Tibial artery (tissue), 4 donors: ENCODE measurements around the gene KLC1.
A peak's percentile ranks its signal among the peaks of the same experiment; 100 is the strongest.

ENCODE experiments used
- DNase-seq, 2 donors: peaks; one replicate each; pipeline ENCODE4 v3.0.0-alpha.2; 2019
- H3K27ac ChIP-seq, 2 donors: fragments of 200-600 bp; sonication (generic) in 1 of 2; 1 replicate in 1 of 2; 2 replicates in 1 of 2; pipeline ENCODE4 v1.5.1; 2018 to 2019; ENCODE audit warnings: mild to moderate bottlenecking in 1 of 2
- H3K27me3 ChIP-seq, 2 donors: fragments of 200-600 bp; sonication (generic) in 1 of 2; one replicate each; pipeline versions ENCODE4 v1.5.1 to v1.6.0; 2016 to 2019
- H3K36me3 ChIP-seq, 3 donors: fragments of 200-600 bp; sonication (generic) in 2 of 3; one replicate each; pipeline ENCODE4 v1.5.1; 2016 to 2019; ENCODE audit warnings: mild to moderate bottlenecking in 2 of 3
- H3K4me1 ChIP-seq, 4 donors: fragments of 200-600 bp; sonication (generic) in 2 of 4; 1 replicate in 3 of 4; 2 replicates in 1 of 4; pipeline ENCODE4 v1.5.1; 2016 to 2019
- H3K4me3 ChIP-seq, 2 donors: fragments of 200-600 bp; sonication (generic) in 1 of 2; 1 replicate in 1 of 2; 2 replicates in 1 of 2; pipeline ENCODE4 v1.5.1; 2018 to 2019; ENCODE audit warnings: mild to moderate bottlenecking in 2 of 2
- H3K9me3 ChIP-seq, 3 donors: fragments of 200-600 bp; sonication (generic) in 1 of 3; one replicate each; pipeline ENCODE4 v1.5.1; 2016 to 2019
- intact Hi-C: fragments of 100-400 bp; cut with DNase I; formaldehyde crosslinking; loops from one replicate; pipeline ENCODE4 v1.15.0; 2023; ENCODE audit warnings: low total_unique reads
- TF ChIP-seq, protein P1 (sequence below), 2 experiments: fragments of 200-600 bp in 1 of 2; fragments of 450-650 bp in 1 of 2; IDR thresholded peaks; one replicate each; pipeline ENCODE4 v1.5.1; 2017 to 2019; ENCODE audit warnings: antibody characterized with exemption in 2 of 2, mild to moderate bottlenecking in 1 of 2, moderate library complexity in 1 of 2

The KLC1 gene

DNA sequence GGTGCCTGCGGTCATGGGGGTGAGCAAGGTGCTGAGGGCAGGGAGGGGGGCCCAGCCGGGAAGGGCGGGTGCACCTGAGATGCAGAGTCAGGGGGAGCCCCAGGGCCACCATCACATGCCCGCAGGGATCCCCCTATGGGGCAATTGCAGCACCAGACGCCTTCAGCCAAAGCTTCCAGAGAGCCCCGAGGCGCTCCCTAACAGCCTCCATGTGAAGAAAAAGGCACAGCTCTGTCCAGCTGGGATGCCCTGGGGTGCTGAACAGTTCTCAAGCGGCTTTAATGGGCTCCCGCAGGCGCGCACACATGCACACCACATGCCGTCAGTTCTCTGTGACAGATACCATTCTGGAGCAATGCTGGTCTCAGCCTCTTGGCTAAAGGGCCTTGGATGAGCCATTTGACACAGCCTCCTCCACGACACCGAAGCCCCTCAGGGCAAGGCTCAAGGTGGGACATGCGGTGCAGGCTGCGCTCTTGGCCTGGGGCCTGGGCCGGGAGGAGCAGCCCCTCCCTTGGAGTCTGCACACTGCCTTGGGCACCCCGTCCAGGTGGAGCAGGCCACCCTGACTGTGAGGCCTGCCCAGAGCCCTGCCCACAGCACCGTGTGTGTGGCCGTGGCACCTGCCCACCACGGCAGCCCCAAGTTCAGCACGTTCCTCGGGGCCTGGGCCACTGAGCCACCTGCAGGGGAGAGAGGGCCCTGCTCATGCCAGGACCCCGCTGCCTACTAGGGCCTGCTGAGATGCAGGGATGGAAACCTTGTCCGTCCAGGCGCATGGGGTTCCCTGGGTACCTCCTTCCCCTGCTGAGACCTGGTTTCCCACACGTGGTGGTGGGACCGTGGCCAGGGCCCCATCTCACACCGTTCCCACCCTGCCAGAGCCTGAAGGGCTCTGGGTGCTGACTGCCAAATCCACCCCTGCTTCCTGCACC lies 78.6 kb downstream of the KLC1 start:
- H3K4me1 ChIP-seq, result peaks cover 0 to 45% (median 31%) of the 10 kb centered on the region in 4 donors
- H3K9me3 ChIP-seq, result no peaks in the 10 kb centered on the region
- peaks cover 17 to 52% (median 42%) of the 10 kb centered on the region in 3 donors for H3K36me3 ChIP-seq
- no peaks in the 10 kb centered on the region for H3K27me3 ChIP-seq
- no peak for DNase-seq
- intact Hi-C loops, result no loop called here
- H3K4me3 ChIP-seq, result no peak overlapping the region
- peak overlapping the region; percentile 51 to 55 for H3K27ac ChIP-seq
- TF ChIP-seq, protein P1, sequence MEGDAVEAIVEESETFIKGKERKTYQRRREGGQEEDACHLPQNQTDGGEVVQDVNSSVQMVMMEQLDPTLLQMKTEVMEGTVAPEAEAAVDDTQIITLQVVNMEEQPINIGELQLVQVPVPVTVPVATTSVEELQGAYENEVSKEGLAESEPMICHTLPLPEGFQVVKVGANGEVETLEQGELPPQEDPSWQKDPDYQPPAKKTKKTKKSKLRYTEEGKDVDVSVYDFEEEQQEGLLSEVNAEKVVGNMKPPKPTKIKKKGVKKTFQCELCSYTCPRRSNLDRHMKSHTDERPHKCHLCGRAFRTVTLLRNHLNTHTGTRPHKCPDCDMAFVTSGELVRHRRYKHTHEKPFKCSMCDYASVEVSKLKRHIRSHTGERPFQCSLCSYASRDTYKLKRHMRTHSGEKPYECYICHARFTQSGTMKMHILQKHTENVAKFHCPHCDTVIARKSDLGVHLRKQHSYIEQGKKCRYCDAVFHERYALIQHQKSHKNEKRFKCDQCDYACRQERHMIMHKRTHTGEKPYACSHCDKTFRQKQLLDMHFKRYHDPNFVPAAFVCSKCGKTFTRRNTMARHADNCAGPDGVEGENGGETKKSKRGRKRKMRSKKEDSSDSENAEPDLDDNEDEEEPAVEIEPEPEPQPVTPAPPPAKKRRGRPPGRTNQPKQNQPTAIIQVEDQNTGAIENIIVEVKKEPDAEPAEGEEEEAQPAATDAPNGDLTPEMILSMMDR (IDR thresholded peaks at IDR 0.05), result no peak

DNA sequence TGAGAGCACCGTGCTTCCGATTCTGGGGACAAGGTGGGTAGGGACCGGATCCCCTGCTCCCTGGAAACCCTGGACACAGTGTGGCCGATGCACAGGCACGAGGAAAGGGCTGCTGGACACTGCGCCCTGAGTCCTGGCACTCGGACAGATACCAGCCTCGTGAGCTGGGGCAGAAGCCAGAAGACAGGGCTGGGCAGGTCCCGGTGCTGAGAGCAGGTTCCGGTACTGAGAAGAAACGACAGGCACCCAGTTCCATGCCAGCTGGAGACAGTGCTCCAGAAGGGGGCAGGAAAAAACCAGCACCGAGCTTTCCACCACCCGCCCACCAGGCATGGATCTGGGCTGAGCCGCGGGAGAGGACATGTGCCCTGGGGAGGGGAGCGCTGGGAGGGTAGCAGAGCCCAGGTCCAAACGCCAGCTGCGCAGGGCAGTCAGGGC lies 79.8 kb downstream of the KLC1 start:
- H3K36me3 ChIP-seq, result peaks cover 5 to 40% (median 30%) of the 10 kb centered on the region in 3 donors
- TF ChIP-seq, protein P1 (IDR thresholded peaks at IDR 0.05), result no peak
- no peaks in the 10 kb centered on the region for H3K9me3 ChIP-seq
- H3K27ac ChIP-seq, result peak overlapping the region; percentile 51 to 55
- DNase-seq, result no peak
- peaks cover 0 to 55% (median 40%) of the 10 kb centered on the region in 4 donors for H3K4me1 ChIP-seq
- no peaks in the 10 kb centered on the region for H3K27me3 ChIP-seq
- H3K4me3 ChIP-seq, result no peak overlapping the region
- intact Hi-C loops, result no loop called here

GRCh38 chr14:103709814-103710213 lies 80.8 kb downstream of the KLC1 start:
- intact Hi-C loops, result no loop called here
- peaks cover 0 to 65% (median 45%) of the 10 kb centered on the region in 4 donors for H3K4me1 ChIP-seq
- no peak for DNase-seq
- TF ChIP-seq, protein P1 (IDR thresholded peaks at IDR 0.05), result no peak
- peaks cover 0 to 30% (median 19%) of the 10 kb centered on the region in 3 donors for H3K36me3 ChIP-seq
- H3K4me3 ChIP-seq, result no peak overlapping the region
- no peaks in the 10 kb centered on the region for H3K27me3 ChIP-seq
- H3K27ac ChIP-seq, result peak overlapping the region in 1 of 2 donors; percentile 55
- no peaks in the 10 kb centered on the region for H3K9me3 ChIP-seq

GRCh38 chr14:103710771-103711377 lies 81.9 kb downstream of the KLC1 start:
- H3K27ac ChIP-seq, result peak overlapping the region; percentile 62 to 77
- intact Hi-C loops, result no loop called here
- peaks cover 0 to 19% (median 12%) of the 10 kb centered on the region in 3 donors for H3K36me3 ChIP-seq
- peaks cover 0 to 69% (median 49%) of the 10 kb centered on the region in 4 donors for H3K4me1 ChIP-seq
- H3K4me3 ChIP-seq, result no peak overlapping the region
- H3K9me3 ChIP-seq, result no peaks in the 10 kb centered on the region
- no peaks in the 10 kb centered on the region for H3K27me3 ChIP-seq
- DNase-seq, result no peak
- TF ChIP-seq, protein P1 (IDR thresholded peaks at IDR 0.05), result no peak

DNA sequence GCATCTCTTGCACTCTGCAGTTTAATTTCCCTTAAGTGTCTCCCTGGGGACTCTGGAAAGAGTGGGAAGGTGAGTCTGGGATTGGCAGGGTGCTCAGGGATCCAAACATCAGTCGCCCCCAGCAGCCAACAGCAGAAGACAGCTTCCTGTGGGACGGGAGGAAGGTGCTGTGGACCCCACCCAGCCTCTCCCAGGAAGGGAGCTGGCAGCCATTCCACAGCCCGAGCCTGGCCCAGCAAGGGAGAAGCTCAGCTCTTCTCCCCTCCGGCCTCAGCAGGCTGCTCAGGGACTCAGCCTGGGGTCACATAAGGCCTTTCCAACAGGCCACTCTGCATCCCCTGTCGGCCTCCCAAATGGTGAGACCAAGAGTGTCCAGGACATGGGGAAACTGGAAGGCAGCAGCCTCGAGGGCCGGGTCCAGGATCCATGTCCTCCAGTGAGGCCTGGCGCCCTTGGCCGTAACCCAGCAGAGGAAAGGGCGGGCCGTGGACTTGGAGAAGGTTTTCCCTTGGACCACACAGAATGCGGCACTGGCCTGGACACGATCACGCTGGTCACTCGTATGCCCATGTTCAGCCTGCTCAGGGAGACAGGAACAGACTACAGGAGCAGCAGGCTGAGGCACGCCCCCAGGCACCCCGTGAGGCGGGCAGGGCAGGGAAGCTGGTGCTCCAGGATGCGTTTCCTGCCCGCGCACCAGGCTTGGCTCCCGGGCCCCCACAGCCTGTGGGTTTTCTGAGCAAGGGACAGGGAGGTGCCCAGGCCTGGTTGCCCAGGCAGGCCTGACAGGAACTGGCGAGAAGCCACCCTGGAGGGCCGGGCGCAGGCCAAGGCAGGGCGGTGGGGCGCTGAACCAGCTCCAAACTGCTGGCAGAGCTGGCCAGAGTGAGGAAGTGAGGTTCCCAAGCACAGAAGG lies 82.8 kb downstream of the KLC1 start:
- TF ChIP-seq, protein P1 (IDR thresholded peaks at IDR 0.05), result no peak
- H3K9me3 ChIP-seq, result no peaks in the 10 kb centered on the region
- H3K27me3 ChIP-seq, result no peaks in the 10 kb centered on the region
- H3K4me1 ChIP-seq, result peaks cover 0 to 74% (median 53%) of the 10 kb centered on the region in 4 donors
- H3K4me3 ChIP-seq, result no peak overlapping the region
- H3K36me3 ChIP-seq, result peaks cover 0 to 10% (median 3%) of the 10 kb centered on the region in 3 donors
- intact Hi-C loops, result no loop called here
- DNase-seq, result peak; percentile 68 to 89
- peak overlapping the region; percentile 62 to 77 for H3K27ac ChIP-seq
